Endometrial microvascular endothelial cells (primary cell): Measurements from ENCODE around the gene BICDL1. TPM values are rescaled to one million over a fixed set of nuclear protein-coding genes. Genes with fewer than 3 reads are reported as not detected.

Experiments used
- in situ Hi-C: cut with HindIII; loops from 2 replicates; pipeline ENCODE4 v1.10.0; 2017; ENCODE audit warnings: low sequenced_read_pairs, low pct_unique_long_range_greater_than_20kb; ENCODE audit errors: inconsistent ontology term
- total RNA-seq: library from RNA; depleted of rRNA; stranded (reverse); fragments of >200 nt; gene quantifications from one replicate; pipeline ENCODE4 v1.2.3, GENCODE V29; 2015; ENCODE audit errors: inconsistent ontology term

Gene BICDL1
- total RNA-seq, 1 donor from 2014 or later: not detected

GRCh38 chr12:120047072-120047471 is 58.0 kb downstream of the BICDL1 start:
- in situ Hi-C loops: no loop called here

DNA sequence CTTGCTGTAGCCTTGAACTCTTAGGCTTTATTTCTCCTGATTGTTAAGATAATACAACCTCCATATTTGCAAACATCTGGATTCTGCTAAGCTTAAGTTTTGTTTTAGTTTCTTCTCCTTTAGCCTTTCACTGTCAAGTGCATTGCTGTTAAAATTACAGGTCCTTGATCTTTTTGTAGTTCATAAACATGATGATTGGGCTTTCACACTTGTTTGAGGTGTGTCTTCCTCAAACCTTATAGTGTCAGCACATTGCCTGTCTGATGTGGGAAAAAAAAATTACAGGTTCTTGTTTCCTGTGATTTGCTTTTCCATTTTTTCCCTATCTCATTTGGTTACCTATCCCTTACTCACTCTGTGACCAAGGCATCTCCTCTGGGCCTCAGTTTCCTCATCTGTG is 59.2 kb downstream of the BICDL1 start:
- in situ Hi-C loops: no loop called here

GRCh38 chr12:120049426-120049825 is 60.4 kb downstream of the BICDL1 start:
- in situ Hi-C loops: no loop called here

- in situ Hi-C loops: no loop called here
Measured at GRCh38 chr12:120051535-120051934, 62.5 kb downstream of the BICDL1 start.

DNA sequence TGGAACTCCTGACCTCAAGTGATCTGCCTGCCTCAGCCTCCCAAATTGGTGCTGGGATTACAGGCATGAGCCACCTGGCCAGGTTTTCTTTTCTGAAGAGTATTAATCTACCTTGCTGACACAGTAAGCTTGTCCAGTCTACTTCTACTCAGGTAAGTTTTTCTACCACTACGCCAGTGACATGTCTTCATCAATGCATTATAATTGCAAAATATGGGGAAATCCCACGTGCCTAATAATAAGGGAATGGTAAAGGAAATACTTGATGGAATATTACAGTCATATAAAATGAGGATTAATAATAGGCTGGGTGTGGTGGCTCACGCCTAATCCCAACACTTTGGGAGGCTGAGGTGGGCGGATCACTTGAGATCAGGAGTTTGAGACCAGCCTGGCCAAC is 65.3 kb downstream of the BICDL1 start:
- in situ Hi-C loops: no loop called here

- in situ Hi-C loops: no loop called here
Measured at GRCh38 chr12:120055231-120056000, 66.4 kb downstream of the BICDL1 start.

DNA sequence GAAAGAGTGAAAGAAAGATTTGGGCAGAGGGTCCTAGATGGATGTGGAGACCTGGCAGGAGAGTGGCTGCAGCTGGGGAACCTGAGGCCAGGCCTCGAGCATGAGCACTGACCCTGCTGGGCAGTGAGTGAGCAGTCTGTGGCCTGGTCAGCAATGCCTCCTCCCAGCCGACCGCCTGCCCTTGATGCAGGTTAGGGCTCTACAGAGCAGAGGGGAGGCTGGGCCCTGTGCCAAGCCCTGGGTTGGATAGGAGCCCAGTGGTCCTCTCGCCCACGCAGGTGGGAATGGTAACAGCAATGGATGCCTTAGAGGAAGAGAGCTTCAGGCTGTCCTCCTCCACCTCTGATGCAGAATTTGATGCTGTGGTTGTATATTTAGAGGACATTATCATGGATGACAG is 67.7 kb downstream of the BICDL1 start:
- in situ Hi-C loops: no loop called here

GRCh38 chr12:120060196-120060595 is 71.2 kb downstream of the BICDL1 start:
- in situ Hi-C loops: no loop called here

DNA sequence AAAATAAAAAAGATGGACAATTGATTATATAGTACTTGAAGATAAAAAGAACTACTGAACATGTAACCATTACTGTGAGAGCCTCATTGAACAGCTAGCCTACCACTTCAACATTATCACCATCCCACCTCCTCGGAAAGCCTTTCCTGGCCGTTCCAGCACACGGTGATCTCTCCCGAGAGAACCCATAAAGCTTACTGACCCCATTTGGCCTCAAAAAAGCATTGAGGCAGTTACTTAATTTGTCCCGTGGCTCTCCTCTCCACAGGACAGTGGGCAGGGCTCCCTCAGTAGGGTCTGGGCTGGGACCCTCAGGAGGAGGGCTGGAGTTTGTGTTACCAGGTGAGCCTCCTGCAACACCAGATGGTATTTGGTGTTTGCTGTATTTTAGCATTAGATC is 71.7 kb downstream of the BICDL1 start:
- in situ Hi-C loops: no loop called here

GRCh38 chr12:120061575-120062214 is 72.7 kb downstream of the BICDL1 start:
- in situ Hi-C loops: no loop called here

DNA sequence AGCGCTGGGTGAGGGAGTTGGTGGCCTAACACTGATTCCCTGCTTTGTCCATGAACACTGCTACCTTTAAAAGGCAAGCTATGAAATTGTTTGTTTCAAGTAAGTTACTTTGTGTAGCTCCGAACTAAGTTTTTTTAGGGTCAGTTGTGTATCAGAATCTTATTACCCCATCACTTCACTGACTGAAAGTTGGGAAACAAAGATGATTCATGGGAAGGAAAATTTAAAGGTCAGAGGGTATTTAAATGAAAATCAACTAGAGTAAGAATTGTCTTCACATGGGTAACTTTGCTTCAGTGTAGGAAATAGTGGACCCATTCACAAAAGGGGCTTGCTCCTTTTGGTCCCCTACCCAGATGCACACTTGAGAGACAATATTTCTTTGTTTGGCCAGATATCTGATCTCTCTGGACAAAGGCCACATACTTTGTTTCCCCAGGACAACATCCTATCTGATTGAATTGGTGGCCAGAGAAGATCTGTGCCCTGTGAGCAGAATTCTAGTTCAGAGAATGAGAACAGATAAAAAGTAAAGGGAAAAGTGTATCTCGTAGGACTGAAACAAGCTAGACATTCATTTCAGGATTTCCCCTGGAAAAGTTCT is 74.0 kb downstream of the BICDL1 start:
- in situ Hi-C loops: no loop called here

DNA sequence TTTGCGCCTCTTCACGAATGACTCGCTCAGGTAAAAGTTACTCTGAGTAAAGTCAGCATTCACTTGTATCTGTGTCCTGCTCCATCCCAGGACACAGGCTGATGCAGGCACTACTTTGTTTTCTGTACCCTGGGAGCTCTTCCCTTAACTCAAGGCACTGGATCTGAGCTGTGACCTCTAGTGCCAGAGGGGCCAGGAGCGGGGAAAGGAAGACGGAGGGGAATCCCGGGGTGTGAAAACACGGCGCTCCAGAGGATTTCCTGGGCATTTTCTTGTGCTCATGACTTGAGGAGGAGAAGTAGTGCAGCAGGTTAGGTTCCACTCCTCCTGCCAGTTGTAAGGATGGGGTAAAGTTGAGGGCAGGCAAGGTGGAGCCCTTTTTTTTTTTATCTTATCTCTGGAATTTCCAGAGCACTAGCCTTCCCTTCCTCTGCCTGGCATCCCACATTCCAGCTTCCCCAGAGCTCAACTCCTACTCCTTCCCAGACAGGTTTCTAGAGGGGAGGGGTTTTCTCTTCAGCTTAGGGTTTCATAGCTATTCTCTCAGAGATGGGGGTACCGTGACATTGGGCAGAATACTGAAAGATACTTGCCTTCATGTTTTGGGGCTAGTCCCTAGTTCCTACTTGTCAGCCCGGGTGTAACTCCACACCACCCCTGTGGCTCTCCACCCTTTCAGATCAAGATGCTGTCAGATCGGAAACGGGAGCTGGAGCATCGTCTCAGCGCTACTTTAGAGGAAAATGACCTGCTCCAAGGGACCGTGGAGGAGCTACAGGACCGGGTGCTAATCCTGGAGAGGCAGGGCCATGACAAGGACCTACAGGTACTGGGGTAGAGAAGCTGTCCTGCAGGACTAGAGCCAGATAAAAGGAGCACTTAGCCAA is 75.3 kb downstream of the BICDL1 start:
- in situ Hi-C loops: no loop called here

DNA sequence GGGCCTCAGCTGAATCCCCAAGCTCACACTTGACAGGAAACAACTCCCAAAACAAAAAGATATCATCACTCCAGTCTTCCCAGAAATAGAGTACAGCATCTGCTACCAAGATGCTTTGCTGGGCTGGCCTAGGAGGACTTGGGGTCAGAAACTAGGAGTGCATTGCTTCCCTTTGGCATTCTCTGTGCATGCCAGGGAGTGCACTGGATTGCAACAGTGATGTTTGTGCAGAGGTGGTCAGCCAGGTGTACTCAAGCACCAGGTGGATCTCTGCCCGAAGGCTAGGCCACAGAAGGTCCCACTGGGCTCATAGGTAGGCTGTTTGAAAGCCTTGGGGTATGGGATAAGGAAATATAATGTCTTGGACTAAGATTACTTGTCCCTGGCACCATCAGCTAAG is 76.4 kb downstream of the BICDL1 start:
- in situ Hi-C loops: no loop called here

DNA sequence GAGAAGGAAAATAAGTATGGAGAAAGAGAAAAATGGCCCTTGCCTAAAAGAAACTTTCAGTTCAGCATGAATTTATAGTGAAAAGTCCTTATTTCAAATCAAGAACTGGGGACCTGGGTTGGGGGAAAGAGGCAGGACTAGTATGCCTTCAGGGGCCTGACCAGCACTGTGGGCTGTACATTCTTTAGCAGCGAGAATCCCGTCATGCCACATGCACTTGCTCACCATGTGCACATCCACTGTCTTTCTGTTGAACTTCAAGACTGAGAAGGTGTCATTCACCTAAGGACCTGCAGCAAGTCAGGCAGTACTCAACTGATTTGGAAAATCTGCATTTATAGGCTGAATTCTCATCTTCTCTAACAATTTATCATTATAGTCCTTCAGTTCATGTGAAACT is 77.3 kb downstream of the BICDL1 start:
- in situ Hi-C loops: no loop called here

- in situ Hi-C loops: no loop called here
Measured at GRCh38 chr12:120067084-120067869, 78.2 kb downstream of the BICDL1 start.

- in situ Hi-C loops: no loop called here
Measured at GRCh38 chr12:120067901-120068300, 78.9 kb downstream of the BICDL1 start.

DNA sequence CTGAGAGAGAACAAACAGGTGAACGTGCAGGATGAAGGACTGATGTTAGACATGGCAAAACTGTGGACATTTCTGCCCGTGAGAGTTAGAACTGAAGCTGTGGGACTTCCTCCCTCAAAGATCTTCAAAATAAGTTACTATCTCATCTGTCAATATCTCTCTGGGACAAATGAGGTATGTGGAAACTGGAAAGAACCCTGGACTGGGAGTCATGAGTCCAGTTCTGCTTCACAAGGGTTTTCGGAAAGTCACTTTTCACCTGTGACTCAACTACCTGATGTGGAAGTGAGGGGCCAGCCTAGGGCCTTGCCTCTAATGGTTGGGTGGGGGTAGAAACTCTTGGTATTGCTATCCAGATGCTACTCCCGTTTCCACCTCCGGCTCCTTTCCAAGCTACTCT is 80.2 kb downstream of the BICDL1 start:
- in situ Hi-C loops: no loop called here

GRCh38 chr12:120071493-120072020 is 82.5 kb downstream of the BICDL1 start:
- in situ Hi-C loops: no loop called here
